ENCODE measurements around the gene C16orf92.

Gene C16orf92

DNA sequence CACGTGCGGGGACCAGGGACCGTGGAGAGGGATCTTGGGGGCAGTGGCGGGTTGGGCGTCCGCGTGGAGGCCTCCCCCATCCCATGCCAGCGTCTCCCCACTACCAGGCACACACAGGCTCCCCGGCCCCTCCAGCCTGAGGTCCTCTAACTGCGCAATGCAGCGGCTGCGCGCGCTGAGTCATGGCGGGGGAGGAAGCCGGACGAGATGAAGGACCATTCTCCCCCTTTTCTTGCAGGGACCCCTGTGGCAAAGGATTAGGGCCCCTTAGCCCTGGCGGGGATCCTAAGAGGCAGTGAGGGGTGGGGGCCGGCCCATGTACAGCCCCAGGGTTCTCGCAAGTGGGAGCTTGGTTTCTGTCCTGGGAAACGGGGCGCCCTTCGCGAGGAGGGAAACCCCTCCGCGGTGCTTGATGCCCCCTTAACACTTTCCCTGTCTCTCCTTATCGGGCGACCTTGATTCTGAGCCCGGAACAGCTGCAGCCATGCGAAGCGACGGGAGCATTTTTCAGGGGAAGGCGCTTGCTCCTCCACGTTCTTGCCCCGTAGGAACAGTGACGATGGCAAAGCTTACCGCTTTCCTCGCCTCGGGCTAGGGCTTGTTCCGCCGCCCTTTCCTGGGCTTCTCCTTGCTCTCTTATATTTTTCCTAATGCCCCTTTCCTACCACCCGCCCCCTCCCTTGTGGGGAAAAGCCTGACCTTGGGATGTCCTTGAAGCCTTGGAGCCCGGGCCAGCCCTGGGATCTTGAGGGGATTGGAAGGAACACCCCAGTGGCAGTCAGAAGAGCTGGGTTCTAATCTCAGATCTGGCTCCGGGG lies 43.2 kb downstream of the C16orf92 start:
- intact Hi-C loops (cut with DNase I), result loop anchor here (5.0 kb wide), 1 partner anchor 56 kb away; the partner anchor contains the start of gene MAPK3
- DNase-seq, result peak in 15 of 42 donors; percentile 10 to 59 (median 30)

DNA sequence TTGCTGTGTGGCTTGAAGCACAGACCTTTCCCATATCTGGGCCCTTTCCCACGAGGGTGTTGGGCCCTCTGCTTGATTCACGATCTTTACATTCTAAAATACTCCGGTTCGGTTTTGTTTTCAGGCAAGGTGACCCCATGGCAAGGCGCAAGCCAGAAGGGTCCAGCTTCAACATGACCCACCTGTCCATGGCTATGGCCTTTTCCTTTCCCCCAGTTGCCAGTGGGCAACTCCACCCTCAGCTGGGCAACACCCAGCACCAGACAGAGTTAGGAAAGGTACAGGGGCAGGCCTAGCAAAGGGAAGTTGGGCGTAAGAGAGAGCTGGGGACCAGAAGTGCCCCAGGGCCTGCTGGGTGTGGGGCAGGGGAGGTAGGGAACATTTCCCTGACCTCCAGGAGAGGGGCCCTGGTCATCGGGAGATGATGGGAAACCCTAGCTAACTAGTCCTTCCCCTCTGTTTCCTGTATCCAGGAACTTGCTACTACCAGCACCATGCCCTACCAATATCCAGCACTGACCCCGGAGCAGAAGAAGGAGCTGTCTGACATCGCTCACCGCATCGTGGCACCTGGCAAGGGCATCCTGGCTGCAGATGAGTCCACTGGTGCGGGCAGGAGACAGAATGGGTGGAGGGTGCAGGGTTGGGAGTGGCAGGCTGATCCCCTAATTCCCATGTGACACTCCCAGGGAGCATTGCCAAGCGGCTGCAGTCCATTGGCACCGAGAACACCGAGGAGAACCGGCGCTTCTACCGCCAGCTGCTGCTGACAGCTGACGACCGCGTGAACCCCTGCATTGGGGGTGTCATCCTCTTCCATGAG lies 44.0 kb downstream of the C16orf92 start:
- peak in 22 of 42 donors; percentile 18 to 67 (median 41) for DNase-seq
- intact Hi-C loops (cut with DNase I), result loop anchor here (5.0 kb wide), 1 partner anchor 55 kb away; the partner anchor contains the start of gene MAPK3

DNA sequence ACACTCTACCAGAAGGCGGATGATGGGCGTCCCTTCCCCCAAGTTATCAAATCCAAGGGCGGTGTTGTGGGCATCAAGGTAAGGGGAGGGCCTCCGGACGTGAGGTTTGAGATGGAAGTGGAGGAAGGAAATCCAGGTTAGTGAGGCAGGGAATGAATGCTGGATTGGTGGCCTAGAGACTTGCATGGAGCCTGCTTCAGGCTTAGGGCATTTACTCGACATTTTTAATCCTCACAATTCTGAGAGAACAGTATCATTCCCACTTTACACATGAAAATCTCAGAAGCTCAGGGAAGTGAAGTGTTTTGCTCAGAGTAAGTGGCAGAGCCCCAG lies 44.6 kb downstream of the C16orf92 start:
- intact Hi-C loops (cut with DNase I), result loop anchor here (5.0 kb wide), 1 partner anchor 55 kb away; the partner anchor contains the start of gene MAPK3
- DNase-seq, result no peak

DNA sequence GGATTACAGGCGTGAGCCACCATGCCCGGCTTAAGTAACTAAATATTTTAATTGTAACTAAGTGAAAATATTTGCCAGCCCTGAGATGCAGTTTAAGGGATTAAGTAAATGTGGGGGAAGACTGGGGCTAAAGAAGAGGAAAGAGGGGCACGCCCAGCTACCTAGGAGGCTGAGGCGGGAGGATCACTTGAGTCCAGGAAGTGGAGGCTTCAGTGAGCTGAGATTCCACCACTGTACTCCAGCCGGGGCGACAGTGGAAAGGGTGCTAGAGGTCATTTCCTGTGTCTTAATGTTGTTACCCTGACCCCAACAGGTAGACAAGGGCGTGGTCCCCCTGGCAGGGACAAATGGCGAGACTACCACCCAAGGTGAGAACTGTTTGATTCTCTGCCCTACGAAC lies 45.3 kb downstream of the C16orf92 start:
- intact Hi-C loops (cut with DNase I), result loop anchor here (5.0 kb wide), 1 partner anchor 54 kb away; the partner anchor contains the start of gene MAPK3
- no peak for DNase-seq

DNA sequence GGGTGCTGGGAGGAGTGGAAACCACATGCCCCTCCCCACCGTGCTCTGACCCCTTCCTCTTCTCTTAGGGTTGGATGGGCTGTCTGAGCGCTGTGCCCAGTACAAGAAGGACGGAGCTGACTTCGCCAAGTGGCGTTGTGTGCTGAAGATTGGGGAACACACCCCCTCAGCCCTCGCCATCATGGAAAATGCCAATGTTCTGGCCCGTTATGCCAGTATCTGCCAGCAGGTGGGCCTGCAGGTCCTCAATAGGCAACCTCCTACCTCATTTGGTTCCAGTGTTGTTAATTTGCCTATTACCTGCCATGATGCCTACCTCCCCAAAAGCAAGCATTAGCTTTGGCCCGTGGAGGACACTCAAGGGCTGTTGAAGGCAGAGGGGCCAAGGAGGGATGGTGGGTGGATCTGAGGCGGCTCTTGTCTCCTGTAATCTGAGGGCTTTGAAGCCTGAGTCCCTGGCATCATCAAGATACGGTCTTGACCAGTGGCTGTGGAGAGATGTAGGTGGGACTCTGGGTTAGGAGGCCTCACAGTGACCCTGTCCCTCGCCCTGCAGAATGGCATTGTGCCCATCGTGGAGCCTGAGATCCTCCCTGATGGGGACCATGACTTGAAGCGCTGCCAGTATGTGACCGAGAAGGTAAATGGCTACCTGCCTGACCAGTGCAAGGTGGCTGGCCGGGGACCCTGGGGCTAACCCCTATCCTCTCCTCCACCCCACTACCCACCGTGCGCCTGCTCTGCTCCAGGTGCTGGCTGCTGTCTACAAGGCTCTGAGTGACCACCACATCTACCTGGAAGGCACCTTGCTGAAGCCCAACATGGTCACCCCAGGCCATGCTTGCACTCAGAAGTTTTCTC lies 46.0 kb downstream of the C16orf92 start:
- DNase-seq, result peak in 20 of 42 donors; percentile 19 to 64 (median 40)
- intact Hi-C loops (cut with DNase I), result loop anchor here (5.0 kb wide), 1 partner anchor 53 kb away; the partner anchor contains the start of gene MAPK3

DNA sequence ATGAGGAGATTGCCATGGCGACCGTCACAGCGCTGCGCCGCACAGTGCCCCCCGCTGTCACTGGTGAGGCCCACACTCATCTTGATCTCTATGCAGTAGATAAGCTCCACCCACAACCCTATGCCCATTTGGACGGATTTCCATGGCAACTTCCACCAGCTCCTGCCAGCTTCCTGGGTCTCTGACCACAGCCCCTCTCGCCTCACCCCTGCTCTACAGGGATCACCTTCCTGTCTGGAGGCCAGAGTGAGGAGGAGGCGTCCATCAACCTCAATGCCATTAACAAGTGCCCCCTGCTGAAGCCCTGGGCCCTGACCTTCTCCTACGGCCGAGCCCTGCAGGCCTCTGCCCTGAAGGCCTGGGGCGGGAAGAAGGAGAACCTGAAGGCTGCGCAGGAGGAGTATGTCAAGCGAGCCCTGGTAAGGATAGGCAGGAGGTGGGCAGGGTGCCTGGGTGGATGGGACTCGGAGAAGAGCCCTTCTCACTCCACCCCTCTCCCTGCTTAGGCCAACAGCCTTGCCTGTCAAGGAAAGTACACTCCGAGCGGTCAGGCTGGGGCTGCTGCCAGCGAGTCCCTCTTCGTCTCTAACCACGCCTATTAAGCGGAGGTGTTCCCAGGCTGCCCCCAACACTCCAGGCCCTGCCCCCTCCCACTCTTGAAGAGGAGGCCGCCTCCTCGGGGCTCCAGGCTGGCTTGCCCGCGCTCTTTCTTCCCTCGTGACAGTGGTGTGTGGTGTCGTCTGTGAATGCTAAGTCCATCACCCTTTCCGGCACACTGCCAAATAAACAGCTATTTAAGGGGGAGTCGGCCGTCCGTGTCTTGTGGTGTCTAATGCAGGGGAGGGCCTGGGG lies 46.8 kb downstream of the C16orf92 start:
- intact Hi-C loops (cut with DNase I), result loop anchor here (5.0 kb wide), 1 partner anchor 52 kb away; the partner anchor contains the start of gene MAPK3
- DNase-seq, result peak in 23 of 42 donors; percentile 9 to 63 (median 36)

DNA sequence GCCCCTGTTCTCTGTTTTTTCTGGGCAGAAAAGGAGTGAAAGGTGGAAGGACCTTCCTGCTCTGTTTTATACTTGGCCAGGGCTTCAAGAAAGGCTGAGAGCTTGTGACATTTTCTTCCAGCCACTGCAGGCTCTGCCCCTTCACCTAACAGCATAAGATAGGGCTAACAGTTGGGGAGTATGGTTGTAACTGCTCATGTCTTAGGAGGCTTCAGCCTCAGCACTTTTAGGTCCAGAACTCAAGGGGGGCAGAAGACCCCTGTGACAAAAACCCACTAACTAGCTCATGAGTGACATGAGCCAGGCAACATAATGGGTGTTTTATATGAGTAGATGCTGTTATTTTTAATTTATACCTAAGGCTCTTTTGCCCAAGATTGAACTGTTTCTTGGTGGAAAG lies 47.5 kb downstream of the C16orf92 start:
- no peak for DNase-seq
- intact Hi-C loops (cut with DNase I), result no loop called here
